Colonic mucosa (tissue), 4 donors: ENCODE results near the gene RPTOR. TPM values are rescaled to one million over a fixed set of nuclear protein-coding genes. Genes with fewer than 3 reads are reported as not detected.

Source experiments
- DNase-seq: peaks from one replicate; pipeline ENCODE4 v3.0.0-alpha.2; 2020
- H3K27ac ChIP-seq: fragments of 200-600 bp; one replicate; pipeline ENCODE4 v1.8.0; 2021
- H3K27me3 ChIP-seq: fragments of 200-600 bp; one replicate; pipeline ENCODE4 v1.8.0; 2021
- H3K36me3 ChIP-seq: fragments of 200-600 bp; one replicate; pipeline ENCODE4 v1.8.0; 2021
- H3K4me1 ChIP-seq: fragments of 200-600 bp; one replicate; pipeline ENCODE4 v1.8.0; 2021; ENCODE audit warnings: mild to moderate bottlenecking
- H3K4me3 ChIP-seq: fragments of 200-600 bp; one replicate; pipeline ENCODE4 v1.8.0; 2021
- H3K9ac ChIP-seq, 2 donors: one replicate each; pipeline ENCODE4 v1.7.0; 2013; ENCODE audit warnings: control low read depth in 2 of 2, low read depth in 2 of 2, low read length in 2 of 2
- H3K9me3 ChIP-seq: fragments of 200-600 bp; one replicate; pipeline ENCODE4 v1.8.0; 2021
- CTCF ChIP-seq: fragments of 200-600 bp; IDR thresholded peaks from one replicate; pipeline ENCODE4 v1.8.0; 2022; ENCODE audit warnings: antibody characterized with exemption, mild to moderate bottlenecking
- intact Hi-C: fragments of 100-400 bp; cut with DNase I; formaldehyde crosslinking; loops from one replicate; pipeline ENCODE4 v1.14.1; 2022
- total RNA-seq, 2 donors: library from RNA; stranded (reverse); fragmentation: NEBNext Ultra II Directional in 1 of 2; extraction: Animal tissue kit (Norgen Biotek cat#: 25700) in 1 of 2; gene quantifications; one replicate each; pipeline ENCODE4 v1.2.1, GENCODE V29; 2021
- donor health status: healthy.
- donor health status: DM: no; HTN: no; CAD: no.
- donor health status: DM: no; HTN: no; CAD: no.

RPTOR gene
- total RNA-seq, 2 donors from 2014 or later, result 21.2 to 39.6 TPM

- TF ChIP-seq CTCF, result no peak
- no peak overlapping the region for H3K27ac ChIP-seq
- H3K27me3 ChIP-seq, result no peaks in the 10 kb centered on the region
- no peak overlapping the region for H3K4me3 ChIP-seq
- H3K9ac ChIP-seq, result no peak overlapping the region
- H3K36me3 ChIP-seq, result no peaks in the 10 kb centered on the region
- intact Hi-C loops, result no loop called here
- H3K9me3 ChIP-seq, result no peaks in the 10 kb centered on the region
- H3K4me1 ChIP-seq, result peaks cover 6% of the 10 kb centered on the region
- DNase-seq, result no peak
Measured at GRCh38 chr17:81013642-81014041, 469.0 kb downstream of the RPTOR start.

GRCh38 chr17:81015136-81015535 lies 470.5 kb downstream of the RPTOR start:
- H3K4me3 ChIP-seq, result no peak overlapping the region
- H3K9ac ChIP-seq, result no peak overlapping the region
- TF ChIP-seq CTCF, result no peak
- DNase-seq, result no peak
- no peak overlapping the region for H3K27ac ChIP-seq
- H3K27me3 ChIP-seq, result no peaks in the 10 kb centered on the region
- H3K9me3 ChIP-seq, result no peaks in the 10 kb centered on the region
- intact Hi-C loops, result no loop called here
- no peaks in the 10 kb centered on the region for H3K36me3 ChIP-seq
- peaks cover 6% of the 10 kb centered on the region for H3K4me1 ChIP-seq

Other genes with a start within 250 kb of the RPTOR start
- gene ENDOV, start 129.7 kb upstream of the RPTOR start, total RNA-seq, result 10 to 100 TPM; 19.1 to 25.3 TPM
- 1 to 10 TPM in 1 of 2 donors, under 1 TPM in 1; 0.10 to 7.1 TPM for gene NPTX1, start 68.2 kb upstream of the RPTOR start, total RNA-seq